Nephron progenitor cell (in vitro differentiated cells): ENCODE measurements around the gene SRMS.

Source experiments
- DNase-seq: peaks from one replicate; pipeline ENCODE4 v3.0.0; 2021
- H3K27ac Mint-ChIP-seq: 2 replicates; pipeline ENCODE4 v1.8.0; 2021; ENCODE audit warnings: mild to moderate bottlenecking, moderate library complexity, mixed read lengths
- H3K27me3 Mint-ChIP-seq: 2 replicates; pipeline ENCODE4 v1.8.0; 2021; ENCODE audit warnings: mild to moderate bottlenecking, low read depth, mixed read lengths; ENCODE audit not compliant: poor library complexity
- H3K36me3 Mint-ChIP-seq: 2 replicates; pipeline ENCODE4 v1.8.0; 2021; ENCODE audit warnings: low read depth, mixed read lengths
- H3K4me1 Mint-ChIP-seq: 2 replicates; pipeline ENCODE4 v1.8.0; 2021; ENCODE audit warnings: mixed read lengths
- H3K4me3 Mint-ChIP-seq: 2 replicates; pipeline ENCODE4 v1.8.0; 2021; ENCODE audit warnings: mild to moderate bottlenecking, moderate library complexity, mixed read lengths
- H3K9me3 Mint-ChIP-seq: 2 replicates; pipeline ENCODE4 v1.8.0; 2021; ENCODE audit warnings: mild to moderate bottlenecking, moderate library complexity, mixed read lengths
- TF ChIP-seq, protein P1 (sequence below): fragments of 200-600 bp; sonication (generic); IDR thresholded peaks from 2 replicates; pipeline ENCODE4 v1.5.0; 2021; ENCODE audit warnings: antibody characterized with exemption

SRMS gene

DNA sequence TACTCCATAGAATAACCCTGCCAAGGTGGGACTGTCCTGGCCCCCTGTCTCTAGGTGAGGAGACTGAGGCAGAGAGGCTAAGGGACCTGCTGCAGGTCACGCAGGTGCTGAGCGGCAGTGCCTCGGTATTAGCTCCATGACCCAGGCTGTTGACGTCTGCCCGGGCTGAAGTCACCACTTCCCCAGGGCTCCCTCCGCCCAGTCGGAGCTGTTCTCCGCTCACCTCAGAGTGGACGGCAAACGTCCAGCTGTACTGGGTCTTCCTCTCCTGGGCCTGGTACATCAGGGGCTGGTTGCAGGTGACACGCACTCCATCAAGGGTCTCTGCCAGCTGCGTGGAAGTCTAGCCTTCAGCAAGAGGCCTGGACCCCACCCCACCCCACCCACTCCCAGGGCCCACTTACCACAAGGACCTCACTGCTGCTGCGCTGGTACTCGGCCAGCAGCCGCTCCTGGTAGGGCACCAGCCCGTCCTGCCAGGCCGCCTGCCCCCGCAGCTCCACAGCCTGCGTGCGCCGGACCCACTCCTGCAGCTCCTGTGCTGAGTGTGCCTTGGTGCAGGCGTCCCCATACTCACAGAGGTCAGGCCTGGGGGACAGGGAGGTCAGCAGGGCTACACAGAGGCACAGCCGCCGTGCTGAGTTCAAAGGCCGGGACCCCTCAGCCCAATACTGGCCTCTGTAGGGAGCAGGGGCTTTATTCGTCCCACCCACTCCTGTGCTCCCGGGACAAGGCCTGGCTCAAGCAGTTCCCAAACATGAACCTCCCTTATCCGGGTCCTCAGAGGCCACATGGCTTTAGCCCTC, 22.9 kb upstream of the SRMS start:
- Mint-ChIP-seq H3K27ac (no peak overlapping the region), H3K36me3 (no peaks in the 10 kb centered on the region), H3K27me3 (no peaks in the 10 kb centered on the region), H3K9me3 (no peaks in the 10 kb centered on the region), H3K4me1 (no peaks in the 10 kb centered on the region), H3K4me3 (no peak overlapping the region)
- no peak for DNase-seq
- TF ChIP-seq, protein P1, sequence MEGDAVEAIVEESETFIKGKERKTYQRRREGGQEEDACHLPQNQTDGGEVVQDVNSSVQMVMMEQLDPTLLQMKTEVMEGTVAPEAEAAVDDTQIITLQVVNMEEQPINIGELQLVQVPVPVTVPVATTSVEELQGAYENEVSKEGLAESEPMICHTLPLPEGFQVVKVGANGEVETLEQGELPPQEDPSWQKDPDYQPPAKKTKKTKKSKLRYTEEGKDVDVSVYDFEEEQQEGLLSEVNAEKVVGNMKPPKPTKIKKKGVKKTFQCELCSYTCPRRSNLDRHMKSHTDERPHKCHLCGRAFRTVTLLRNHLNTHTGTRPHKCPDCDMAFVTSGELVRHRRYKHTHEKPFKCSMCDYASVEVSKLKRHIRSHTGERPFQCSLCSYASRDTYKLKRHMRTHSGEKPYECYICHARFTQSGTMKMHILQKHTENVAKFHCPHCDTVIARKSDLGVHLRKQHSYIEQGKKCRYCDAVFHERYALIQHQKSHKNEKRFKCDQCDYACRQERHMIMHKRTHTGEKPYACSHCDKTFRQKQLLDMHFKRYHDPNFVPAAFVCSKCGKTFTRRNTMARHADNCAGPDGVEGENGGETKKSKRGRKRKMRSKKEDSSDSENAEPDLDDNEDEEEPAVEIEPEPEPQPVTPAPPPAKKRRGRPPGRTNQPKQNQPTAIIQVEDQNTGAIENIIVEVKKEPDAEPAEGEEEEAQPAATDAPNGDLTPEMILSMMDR, result no peak

DNA sequence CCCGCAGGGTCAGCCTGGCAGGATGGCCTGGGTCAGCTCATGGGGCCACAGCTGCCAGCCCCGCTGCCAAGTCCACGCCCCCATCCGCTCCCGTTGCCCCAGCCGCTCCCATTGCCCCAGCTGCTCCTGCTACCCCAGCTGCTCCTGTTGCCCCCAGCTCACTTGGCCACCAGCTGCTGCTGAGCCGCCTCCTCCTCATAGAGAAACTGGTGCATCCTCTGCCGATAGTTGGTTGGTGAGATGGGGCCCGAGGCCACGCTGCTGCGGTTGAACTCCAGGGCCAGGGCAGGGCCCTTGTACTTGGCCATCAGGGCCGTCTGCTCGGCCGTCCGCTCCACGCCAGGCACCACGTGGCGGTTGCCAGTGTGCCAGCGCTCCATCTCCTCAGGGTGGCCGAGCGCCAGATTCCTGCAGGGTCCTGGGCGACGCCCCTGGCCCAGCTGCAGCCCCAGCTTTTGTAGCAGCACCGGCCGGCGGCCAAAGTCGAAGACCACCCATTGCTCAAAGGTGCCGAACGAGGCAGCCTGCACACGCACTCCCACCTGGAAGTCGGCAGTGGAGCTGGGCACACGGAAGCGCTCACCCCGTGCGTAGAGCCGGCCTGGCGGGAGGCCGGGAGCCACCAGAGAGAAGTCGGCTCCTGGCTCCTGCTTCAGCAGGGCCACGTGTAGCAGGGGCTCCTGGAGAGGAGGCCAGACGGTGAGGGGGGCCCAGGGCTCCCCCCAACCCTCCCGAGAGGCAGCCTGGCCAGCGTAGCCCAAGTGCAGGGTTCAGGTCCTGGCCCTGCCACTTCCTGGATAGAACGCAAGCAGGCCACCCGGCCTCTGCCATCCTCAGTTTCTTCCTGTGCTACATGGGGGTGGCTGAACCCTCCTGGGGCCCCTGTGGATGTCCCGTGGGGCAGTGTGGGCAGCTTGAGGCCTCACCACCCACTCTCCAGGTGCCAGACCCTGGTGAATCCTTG, 21.7 kb upstream of the SRMS start:
- H3K36me3 Mint-ChIP-seq, result no peaks in the 10 kb centered on the region
- H3K4me1 Mint-ChIP-seq, result no peaks in the 10 kb centered on the region
- no peaks in the 10 kb centered on the region for H3K9me3 Mint-ChIP-seq
- H3K27me3 Mint-ChIP-seq, result no peaks in the 10 kb centered on the region
- no peak for DNase-seq
- H3K4me3 Mint-ChIP-seq, result no peak overlapping the region
- no peak overlapping the region for H3K27ac Mint-ChIP-seq
- TF ChIP-seq, protein P1, result no peak

DNA sequence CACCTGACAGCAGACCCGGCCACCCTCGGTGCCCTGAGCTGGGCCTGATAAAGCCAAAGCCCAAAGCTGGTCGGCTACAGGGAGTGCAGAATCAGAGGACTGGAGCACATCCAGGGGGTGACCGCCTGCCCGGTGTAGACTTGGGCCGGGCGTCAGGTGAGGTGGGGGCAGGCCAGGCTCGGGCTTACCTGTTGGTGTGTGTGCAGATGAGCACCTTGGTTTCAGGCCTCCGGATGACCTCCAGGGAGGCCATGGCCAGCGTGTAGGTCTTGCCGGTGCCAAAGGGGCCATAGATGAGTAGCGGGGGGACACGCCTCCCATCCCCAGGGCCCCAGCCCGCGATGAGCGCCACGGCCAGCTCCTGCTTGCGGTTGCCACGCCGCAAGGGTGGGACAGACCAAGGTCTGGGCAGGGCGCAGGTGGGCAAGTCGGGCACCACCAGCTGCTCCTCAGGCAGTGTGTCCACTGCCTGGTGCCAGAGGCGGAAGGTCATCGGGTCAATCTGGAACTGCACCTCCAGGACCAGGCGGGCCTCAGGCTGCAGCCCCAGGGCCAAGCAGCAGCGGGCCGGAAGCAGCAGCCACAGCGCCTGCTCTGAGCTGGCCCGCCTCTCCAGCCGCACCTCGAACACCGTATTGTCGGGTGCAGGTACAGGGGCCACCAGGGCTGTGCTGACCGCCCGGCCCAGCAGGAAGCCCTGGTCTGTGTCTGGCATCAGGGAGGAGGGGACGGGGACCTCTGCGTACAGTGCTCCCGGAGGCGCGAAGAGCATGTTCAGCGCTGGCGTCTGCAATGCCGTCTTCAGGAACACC, 20.8 kb upstream of the SRMS start:
- TF ChIP-seq, protein P1, result no peak
- H3K9me3 Mint-ChIP-seq, result no peaks in the 10 kb centered on the region

DNA sequence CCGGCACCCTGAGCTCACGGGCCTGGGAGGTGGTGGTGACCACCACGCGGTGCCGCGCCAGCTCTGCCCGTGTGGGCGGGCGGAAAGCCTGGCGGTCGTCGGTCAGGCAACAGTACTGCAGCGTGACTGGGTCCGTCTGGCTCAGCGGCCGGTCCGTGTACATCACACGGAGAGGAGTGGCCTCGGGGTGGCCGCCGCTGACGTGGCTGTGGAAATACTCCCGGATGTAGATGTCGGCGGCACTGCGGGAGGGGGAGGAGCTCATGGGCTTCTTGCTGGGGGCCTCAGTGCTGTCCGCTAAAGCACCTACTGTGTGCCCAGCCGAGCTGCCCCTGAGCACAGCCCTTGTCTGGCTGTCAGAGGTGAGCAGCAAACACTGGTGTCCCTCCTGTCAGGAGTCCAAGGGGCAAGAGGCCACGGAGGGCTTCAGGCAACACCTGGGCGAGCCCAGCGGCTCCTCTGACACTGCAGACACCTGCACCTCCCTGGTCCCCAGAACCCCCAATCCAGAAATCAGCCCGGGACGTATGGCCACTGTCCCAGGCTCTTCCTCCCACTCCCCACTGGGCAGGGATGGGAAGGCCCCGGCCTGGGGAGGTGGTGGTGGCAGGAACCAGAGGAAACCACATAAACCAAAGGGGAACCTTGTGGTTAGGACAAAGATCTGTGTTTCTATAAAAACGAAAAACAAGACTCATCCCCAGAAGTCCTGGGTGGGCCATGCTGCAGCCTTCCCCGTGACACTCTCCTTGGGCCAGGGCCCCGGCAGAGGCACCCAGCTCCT, 20.0 kb upstream of the SRMS start:
- no peaks in the 10 kb centered on the region for H3K27me3 Mint-ChIP-seq
- no peaks in the 10 kb centered on the region for H3K4me1 Mint-ChIP-seq
- no peak overlapping the region for H3K27ac Mint-ChIP-seq
- H3K36me3 Mint-ChIP-seq, result no peaks in the 10 kb centered on the region
- no peaks in the 10 kb centered on the region for H3K9me3 Mint-ChIP-seq
- no peak for DNase-seq
- H3K4me3 Mint-ChIP-seq, result no peak overlapping the region
- TF ChIP-seq, protein P1, result no peak

More for the DNA sequence above, 20.8 kb upstream of the SRMS start:
- Mint-ChIP-seq H3K27ac (no peak overlapping the region), H3K4me3 (no peak overlapping the region), H3K4me1 (no peaks in the 10 kb centered on the region), H3K36me3 (no peaks in the 10 kb centered on the region), H3K27me3 (no peaks in the 10 kb centered on the region)
- no peak for DNase-seq

DNA sequence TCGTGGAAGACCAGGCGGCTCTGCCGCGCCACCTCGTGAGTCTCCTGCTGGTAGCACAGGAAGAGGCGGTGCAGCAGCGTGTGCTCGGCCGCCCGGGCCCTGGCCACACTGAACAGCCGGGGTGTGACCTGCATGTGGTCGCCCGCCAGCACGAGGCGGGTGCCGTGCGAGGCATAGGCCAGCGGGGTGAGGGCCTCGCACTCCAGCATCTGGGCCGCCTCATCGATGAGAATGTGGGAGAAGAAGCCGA, 19.5 kb upstream of the SRMS start:
- TF ChIP-seq, protein P1, result no peak
- Mint-ChIP-seq H3K27ac (no peak overlapping the region), H3K4me1 (no peaks in the 10 kb centered on the region), H3K36me3 (no peaks in the 10 kb centered on the region), H3K9me3 (no peaks in the 10 kb centered on the region), H3K4me3 (no peak overlapping the region), H3K27me3 (no peaks in the 10 kb centered on the region)
- no peak for DNase-seq
